Stimulated activated CD4-positive, alpha-beta T cell treated with anti-CD3 and anti-CD28 coated beads, Interleukin-1b, Interleukin-23, amount 100 ng/mL, for 48 hours (primary cell): ENCODE results near the gene FAM168A.
A peak's percentile ranks its signal among the peaks of the same experiment; 100 is the strongest.

Experiments used
- DNase-seq: peaks from one replicate; pipeline ENCODE4 v3.0.0-alpha.2; 2020

FAM168A gene

GRCh38 chr11:73597956-73598718, at the start of gene FAM168A:
TSS of gene FAM168A (minus strand) at chr11:73598112. CDS start at chr11:73468474, 129,638 bp downstream.
- peak; percentile 94 for DNase-seq

GRCh38 chr11:73647459-73648100, 49.7 kb upstream of the FAM168A start:
- DNase-seq, result peak; percentile 92

- DNase-seq, result no peak
These were observed 48.2 kb upstream of the FAM168A start, which contains the start of gene PLEKHB1 for GRCh38 chr11:73645972-73646631. TSS of gene PLEKHB1 (plus strand) at chr11:73646581. CDS start at chr11:73646609, 28 bp downstream.

- DNase-seq, result no peak
These were observed 47.4 kb upstream of the FAM168A start for GRCh38 chr11:73645121-73645969.

- no peak for DNase-seq
These were observed 43.8 kb upstream of the FAM168A start for GRCh38 chr11:73641668-73642067.

- no peak for DNase-seq
These were observed 42.7 kb upstream of the FAM168A start for GRCh38 chr11:73640592-73640991.

GRCh38 chr11:73637012-73637411, 39.1 kb upstream of the FAM168A start:
- DNase-seq, result no peak

- DNase-seq, result no peak
These were observed 38.3 kb upstream of the FAM168A start for GRCh38 chr11:73636249-73636648.

- DNase-seq, result no peak
These were observed 37.8 kb upstream of the FAM168A start for GRCh38 chr11:73635721-73636120.

- DNase-seq, result no peak
These were observed 36.1 kb upstream of the FAM168A start for GRCh38 chr11:73633999-73634398.

- no peak for DNase-seq
These were observed 35.1 kb upstream of the FAM168A start for GRCh38 chr11:73632996-73633395.

GRCh38 chr11:73629907-73630306, 32.0 kb upstream of the FAM168A start:
- DNase-seq, result no peak

GRCh38 chr11:73625696-73626318, 27.9 kb upstream of the FAM168A start:
- DNase-seq, result peak; percentile 62

- DNase-seq, result no peak
These were observed 25.8 kb upstream of the FAM168A start for GRCh38 chr11:73623686-73624085.

GRCh38 chr11:73622926-73623593, 25.1 kb upstream of the FAM168A start:
- no peak for DNase-seq

GRCh38 chr11:73614591-73614990, 16.7 kb upstream of the FAM168A start:
- no peak for DNase-seq

- DNase-seq, result no peak
These were observed 14.8 kb upstream of the FAM168A start for GRCh38 chr11:73612601-73613140.

- no peak for DNase-seq
These were observed 937 bp upstream of the FAM168A start for GRCh38 chr11:73598719-73599379.

- DNase-seq, result no peak
These were observed 466 bp downstream of the FAM168A start for GRCh38 chr11:73597336-73597955.

- DNase-seq, result no peak
These were observed 1.4 kb downstream of the FAM168A start for GRCh38 chr11:73596547-73596946.
